Measurements from ENCODE around the gene PRKN.

The PRKN gene

DNA sequence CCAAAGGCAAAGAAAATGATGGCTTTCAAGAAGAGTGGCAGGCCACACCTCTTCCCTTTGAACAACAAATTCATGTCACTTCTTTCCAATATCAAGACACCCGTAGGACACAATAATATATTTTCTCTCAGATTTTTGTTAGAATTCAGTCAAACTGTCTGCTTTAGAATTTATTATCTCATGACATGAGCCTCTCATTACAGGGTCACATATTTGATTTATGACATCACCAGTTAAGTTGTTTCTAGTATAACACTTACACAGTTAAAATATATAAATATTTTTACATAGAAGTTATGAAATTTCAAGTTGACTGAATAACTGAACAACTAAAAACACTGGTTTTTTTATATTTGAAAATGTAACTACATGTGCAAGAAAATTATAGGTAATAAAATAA is 1133.2 kb downstream of the PRKN start:
- Histone ChIP-seq H3K36me3 (no peaks in the 10 kb centered on the region), H3K4me2 (no peak overlapping the region), H4K20me1 (no peaks in the 10 kb centered on the region), H3K27me3 (no peaks in the 10 kb centered on the region), H3K4me1 (no peaks in the 10 kb centered on the region), H3K4me3 (no peak overlapping the region), H3K9me3 (replicated peaks in 1 of 11) (peaks cover 0 to 5% (median 0%) of the 10 kb centered on the region in 11 experiments; a peak in 1 of 22 replicates), H3K9ac (no peak overlapping the region), H3K27ac (no peak overlapping the region)
- no peak for TF ChIP-seq Cebpa-rat (IDR thresholded peaks at IDR 0.05)

DNA sequence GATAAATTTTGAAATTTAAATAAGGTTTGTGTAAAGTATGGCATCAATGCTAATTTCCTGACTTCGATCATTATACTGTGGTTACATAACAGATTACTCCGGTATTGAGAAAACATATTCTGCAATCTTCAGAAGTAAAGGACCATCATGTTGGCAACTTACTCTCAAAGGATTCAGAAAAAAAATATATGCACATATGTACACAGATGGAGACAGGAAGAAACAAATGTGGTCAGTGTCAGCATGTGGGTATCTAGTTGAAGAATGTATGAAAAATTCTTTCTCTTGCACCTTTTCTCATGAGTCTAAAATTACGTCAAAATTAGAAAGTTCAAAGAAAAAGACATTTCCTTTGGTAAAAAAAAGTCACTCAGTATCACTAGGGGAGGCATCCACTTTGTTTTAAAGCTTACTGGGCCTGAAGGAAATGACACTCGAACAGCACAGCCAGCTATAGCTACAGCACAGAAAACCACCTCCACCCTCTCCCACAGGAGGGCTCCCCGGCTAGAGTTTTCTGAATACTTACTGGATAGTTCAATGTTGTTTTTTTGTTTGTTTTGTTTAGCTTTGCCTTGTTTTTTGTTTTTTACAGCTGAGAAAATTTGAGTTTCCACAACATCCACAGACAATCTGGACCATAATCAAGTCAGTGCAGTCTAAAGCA is 1136.5 kb downstream of the PRKN start:
- Histone ChIP-seq H3K9me3 (replicated peaks in 1 of 11) (peaks cover 0 to 5% (median 0%) of the 10 kb centered on the region in 11 experiments; a peak in 1 of 22 replicates), H3K4me1 (no peaks in the 10 kb centered on the region), H4K20me1 (no peaks in the 10 kb centered on the region), H3K27me3 (no peaks in the 10 kb centered on the region), H3K27ac (no peak overlapping the region), H3K4me2 (no peak overlapping the region), H3K4me3 (no peak overlapping the region), H3K9ac (no peak overlapping the region), H3K36me3 (no peaks in the 10 kb centered on the region)
- no peak for TF ChIP-seq Cebpa-rat (IDR thresholded peaks at IDR 0.05)

DNA sequence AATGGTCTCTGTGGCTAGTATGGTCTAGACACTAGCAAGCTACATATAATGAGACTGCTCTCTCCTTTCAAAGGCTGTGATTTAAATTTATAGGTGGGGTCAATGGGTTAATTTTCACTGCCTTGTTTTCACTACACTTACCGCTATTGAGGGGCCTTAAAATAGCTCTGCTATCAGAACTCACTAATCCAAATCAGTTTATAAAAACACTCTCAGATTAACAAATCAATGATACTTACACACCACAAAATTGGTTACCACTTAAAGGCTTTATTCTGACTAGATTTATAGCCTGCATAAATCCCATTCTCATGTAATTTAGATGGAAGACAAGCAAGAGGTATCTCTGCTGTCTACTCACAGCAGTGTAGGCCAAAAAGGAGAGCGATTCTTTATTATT is 1140.7 kb downstream of the PRKN start:
- Histone ChIP-seq H3K27ac (no peak overlapping the region), H3K9me3 (replicated peaks in 1 of 11) (no peaks in the 10 kb centered on the region), H3K27me3 (no peaks in the 10 kb centered on the region), H3K9ac (no peak overlapping the region), H3K4me3 (no peak overlapping the region), H4K20me1 (no peaks in the 10 kb centered on the region), H3K36me3 (no peaks in the 10 kb centered on the region), H3K4me1 (no peaks in the 10 kb centered on the region), H3K4me2 (no peak overlapping the region)
- no peak for TF ChIP-seq Cebpa-rat (IDR thresholded peaks at IDR 0.05)

DNA sequence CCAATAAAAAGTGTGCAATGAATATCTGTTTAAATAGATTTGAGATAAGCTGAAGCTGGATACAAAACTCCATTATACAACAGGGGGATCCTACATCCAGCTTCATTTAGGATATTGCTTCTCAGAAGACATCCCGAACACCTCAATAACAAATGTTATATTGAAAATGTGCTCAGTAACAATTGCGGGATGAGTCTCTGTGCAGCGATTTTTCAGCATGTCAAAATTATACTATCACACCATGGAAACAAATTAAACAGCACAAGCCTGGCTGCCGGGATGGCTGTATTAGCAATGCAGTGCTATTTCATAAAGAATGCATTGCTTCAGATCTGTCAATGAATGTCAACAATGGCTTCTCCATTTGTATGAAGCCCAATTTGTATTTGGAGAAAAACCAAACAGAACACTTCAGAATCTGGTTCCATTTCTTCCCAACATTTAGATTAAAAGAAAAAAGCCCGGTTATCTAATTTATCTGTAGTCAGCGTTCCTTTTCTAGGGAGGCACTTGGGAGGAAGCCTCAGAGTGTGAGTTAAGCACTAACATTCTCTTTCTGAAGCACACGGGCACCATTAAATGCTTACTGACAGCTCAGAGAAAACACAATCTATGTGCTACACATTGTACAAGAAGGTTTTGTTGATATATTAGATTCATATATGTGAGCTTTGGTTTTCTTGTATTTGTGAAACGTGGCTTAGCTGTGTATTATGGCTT is 1142.8 kb downstream of the PRKN start:
- no peak overlapping the region for H3K27ac ChIP-seq
- no peak overlapping the region for H3K4me2 ChIP-seq

DNA sequence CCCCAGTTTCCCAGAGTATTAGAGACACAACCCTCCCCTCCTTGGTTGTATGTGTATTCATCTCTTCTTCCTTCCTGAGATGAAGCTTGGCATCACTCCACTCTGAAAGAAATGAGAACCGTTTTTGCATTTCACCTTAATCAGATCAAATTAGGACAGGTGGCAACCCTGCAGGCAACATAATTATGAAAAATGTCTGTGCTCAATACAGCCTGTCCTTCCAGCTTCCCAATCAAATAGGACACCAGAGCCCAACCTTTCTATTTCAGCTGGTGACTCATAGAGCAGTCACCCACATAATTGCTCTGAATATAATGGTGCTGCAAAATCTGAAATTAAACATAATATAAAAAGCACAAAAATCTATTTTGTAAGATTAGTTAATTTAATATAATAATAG is 1143.5 kb downstream of the PRKN start:
- no peak overlapping the region for H3K27ac ChIP-seq
- H3K9ac ChIP-seq, result no peak overlapping the region
- no peak for TF ChIP-seq Cebpa-rat (IDR thresholded peaks at IDR 0.05)
- no peak overlapping the region for H3K4me3 ChIP-seq
- H3K4me2 ChIP-seq, result no peak overlapping the region
- H4K20me1 ChIP-seq, result no peaks in the 10 kb centered on the region
- H3K36me3 ChIP-seq, result no peaks in the 10 kb centered on the region
- no peaks in the 10 kb centered on the region for H3K27me3 ChIP-seq
- H3K9me3 ChIP-seq (replicated peaks in 1 of 11), result no peaks in the 10 kb centered on the region
- H3K4me1 ChIP-seq, result no peaks in the 10 kb centered on the region

More for the DNA sequence above, 1142.8 kb downstream of the PRKN start:
- no peaks in the 10 kb centered on the region for H3K36me3 ChIP-seq
- no peaks in the 10 kb centered on the region for H3K4me1 ChIP-seq
- no peak overlapping the region for H3K4me3 ChIP-seq
- no peaks in the 10 kb centered on the region for H3K9me3 ChIP-seq (replicated peaks in 1 of 11)
- H4K20me1 ChIP-seq, result no peaks in the 10 kb centered on the region
- no peaks in the 10 kb centered on the region for H3K27me3 ChIP-seq
- TF ChIP-seq Cebpa-rat (IDR thresholded peaks at IDR 0.05), result no peak
- no peak overlapping the region for H3K9ac ChIP-seq

DNA sequence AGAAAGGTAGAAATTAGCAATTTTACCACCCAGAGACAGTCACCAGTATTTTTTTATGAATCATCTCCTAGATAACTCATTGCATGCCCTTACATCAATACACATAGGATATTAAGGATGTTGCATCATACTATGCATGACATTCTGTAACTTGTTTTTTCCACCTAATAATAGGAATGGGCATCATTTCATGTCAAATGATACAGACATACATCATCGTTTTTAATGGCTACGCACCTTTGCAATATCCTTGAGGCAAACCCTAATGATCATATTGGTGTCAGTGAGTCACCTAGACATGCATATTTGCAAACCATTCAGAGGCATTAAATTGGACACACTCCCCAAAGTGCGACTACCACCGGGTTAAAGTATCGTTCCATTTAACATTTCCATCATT is 1144.0 kb downstream of the PRKN start:
- no peak for TF ChIP-seq Cebpa-rat (IDR thresholded peaks at IDR 0.05)
- Histone ChIP-seq H3K4me2 (no peak overlapping the region), H3K4me3 (no peak overlapping the region), H3K9me3 (replicated peaks in 1 of 11) (no peaks in the 10 kb centered on the region), H4K20me1 (no peaks in the 10 kb centered on the region), H3K27ac (no peak overlapping the region), H3K27me3 (no peaks in the 10 kb centered on the region), H3K4me1 (no peaks in the 10 kb centered on the region), H3K36me3 (no peaks in the 10 kb centered on the region), H3K9ac (no peak overlapping the region)

DNA sequence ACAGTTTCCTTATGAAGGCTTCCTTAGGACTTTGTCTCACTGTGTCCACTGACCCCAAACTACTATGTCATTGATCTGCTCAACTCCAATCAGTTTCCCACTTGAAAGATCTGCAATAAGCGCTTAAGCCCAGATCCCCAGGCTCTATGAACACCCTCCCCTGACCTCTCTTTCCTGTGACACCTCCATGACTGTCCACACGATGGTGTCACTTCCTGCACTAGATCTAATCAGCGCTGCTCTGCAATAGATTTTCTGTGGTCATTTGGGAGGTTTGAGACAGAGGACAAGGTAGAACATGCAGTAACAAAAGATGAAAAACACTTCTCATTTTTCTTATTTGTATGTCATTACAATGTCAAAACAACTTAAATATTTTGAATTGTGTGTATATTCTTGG is 1149.1 kb downstream of the PRKN start:
- Histone ChIP-seq H3K4me2 (no peak overlapping the region), H4K20me1 (no peaks in the 10 kb centered on the region), H3K4me3 (no peak overlapping the region), H3K27me3 (no peaks in the 10 kb centered on the region), H3K27ac (no peak overlapping the region), H3K4me1 (no peaks in the 10 kb centered on the region), H3K9ac (no peak overlapping the region), H3K36me3 (no peaks in the 10 kb centered on the region), H3K9me3 (replicated peaks in 1 of 11) (no peaks in the 10 kb centered on the region)
- TF ChIP-seq Cebpa-rat (IDR thresholded peaks at IDR 0.05), result no peak

DNA sequence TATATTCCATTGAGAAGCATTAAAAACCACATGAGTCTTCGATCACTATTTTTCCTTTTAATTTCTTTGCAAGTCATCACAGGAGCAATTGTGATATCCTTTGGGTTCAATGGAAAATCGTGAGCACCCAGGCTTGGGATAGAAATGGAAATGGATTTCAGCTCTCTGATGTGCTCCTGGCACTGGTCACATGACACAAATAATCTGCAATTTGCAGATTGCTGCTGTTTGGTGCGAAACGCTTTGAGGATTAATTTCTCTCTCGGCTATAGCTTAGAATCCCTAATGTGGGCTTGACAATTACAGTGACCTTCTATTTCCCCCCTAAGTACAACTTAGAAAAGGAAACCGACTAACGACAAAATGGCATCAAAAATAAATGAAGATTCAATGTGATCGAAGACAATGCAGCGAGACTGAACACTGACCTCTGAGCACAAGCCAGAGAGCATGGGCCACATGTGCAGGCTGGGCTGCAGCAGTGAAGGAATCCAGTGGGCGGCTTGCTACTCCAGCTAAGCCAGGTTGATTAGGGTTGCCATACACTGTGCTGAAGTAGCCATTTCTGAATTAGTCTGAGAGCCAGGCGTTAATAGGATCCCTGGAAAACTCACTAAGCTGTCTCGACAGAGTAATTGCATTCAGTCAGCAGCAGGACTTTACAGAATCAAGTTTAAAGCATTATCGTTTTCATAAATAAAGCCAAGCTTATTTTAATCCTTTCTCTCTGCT is 1151.9 kb downstream of the PRKN start:
- no peaks in the 10 kb centered on the region for H3K27me3 ChIP-seq
- H3K4me3 ChIP-seq, result no peak overlapping the region
- H3K4me1 ChIP-seq, result no peaks in the 10 kb centered on the region
- no peak for TF ChIP-seq Cebpa-rat (IDR thresholded peaks at IDR 0.05)
- H3K4me2 ChIP-seq, result no peak overlapping the region
- no peaks in the 10 kb centered on the region for H4K20me1 ChIP-seq
- H3K9me3 ChIP-seq (replicated peaks in 1 of 11), result peaks cover 0 to 6% (median 0%) of the 10 kb centered on the region in 11 experiments; a peak in 3 of 22 replicates
- no peak overlapping the region for H3K27ac ChIP-seq
- no peaks in the 10 kb centered on the region for H3K36me3 ChIP-seq
- no peak overlapping the region for H3K9ac ChIP-seq

DNA sequence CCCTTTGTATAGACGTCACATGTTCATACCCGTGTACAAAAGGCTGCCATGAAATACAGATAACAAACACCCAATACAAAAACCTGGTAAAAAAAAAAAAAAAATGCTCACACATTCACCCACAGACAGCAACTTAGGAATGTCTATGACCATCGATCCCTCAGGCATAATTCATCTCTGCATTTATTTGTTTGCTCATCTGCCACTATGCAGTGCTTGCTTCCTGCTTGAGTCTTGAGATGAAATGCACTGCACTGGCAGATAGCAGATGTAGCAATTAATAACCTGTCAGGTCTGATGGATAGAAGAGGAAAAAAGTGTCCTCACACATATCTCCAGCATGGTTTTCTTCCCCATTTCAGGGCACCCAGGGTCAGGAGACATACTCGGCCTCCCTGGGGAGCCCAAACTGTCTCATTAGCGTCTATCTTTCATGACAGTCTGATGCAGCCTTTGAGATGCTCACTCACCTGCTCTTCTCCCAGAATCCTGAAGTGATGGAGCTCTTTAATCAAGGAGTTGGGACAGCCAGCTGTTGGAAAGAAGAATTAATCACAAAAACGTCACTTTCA is 1158.6 kb downstream of the PRKN start:
- TF ChIP-seq Cebpa-rat (IDR thresholded peaks at IDR 0.05), result no peak
- H3K27ac ChIP-seq, result no peak overlapping the region
- H3K9ac ChIP-seq, result no peak overlapping the region
- H3K4me1 ChIP-seq, result no peaks in the 10 kb centered on the region
- H3K4me2 ChIP-seq, result no peak overlapping the region
- peaks cover 0 to 14% (median 0%) of the 10 kb centered on the region in 11 experiments; a peak in 3 of 22 replicates for H3K9me3 ChIP-seq (replicated peaks in 1 of 11)
- H3K4me3 ChIP-seq, result no peak overlapping the region
- no peaks in the 10 kb centered on the region for H3K27me3 ChIP-seq
- no peaks in the 10 kb centered on the region for H3K36me3 ChIP-seq
- no peaks in the 10 kb centered on the region for H4K20me1 ChIP-seq
